GM10248 (cell line): ENCODE data around the gene LTBP1.

Source experiments
- CTCF ChIA-PET: fragments of 300-600 bp; sonication (Branson Sonifier 250); formaldehyde crosslinking; extraction: SDS; loops from one replicate; lab custom pipeline; 2021; ENCODE audit warnings: antibody characterized with exemption; lab: Yijun Ruan, JAX
- POLR2A ChIA-PET: fragments of 350-650 bp; sonication (Branson Sonifier 250); formaldehyde crosslinking; extraction: SDS; loops from one replicate; lab custom pipeline; 2020; ENCODE audit warnings: antibody characterized with exemption; lab: Yijun Ruan, JAX
- DNase-seq: peaks from one replicate; pipeline ENCODE4 v3.0.0; 2012; ENCODE audit errors: extremely low spot score
- CTCF ChIP-seq: IDR thresholded peaks from 2 replicates; pipeline ENCODE4 v1.5.1; 2012; ENCODE audit warnings: mild to moderate bottlenecking, low read depth; ENCODE audit errors: extremely low read depth, missing control alignments, control extremely low read depth

Gene LTBP1

GRCh38 chr2:32991091-32991845 lies 44.5 kb downstream of the LTBP1 start:
- no peak for DNase-seq
- POLR2A ChIA-PET = no interaction called here
- CTCF ChIA-PET = interaction anchor here (1.7 kb wide), 1 partner anchor 13 kb away, joined by 4 read pairs; no protein-coding TSS in a partner anchor
- TF ChIP-seq CTCF = no peak

DNA sequence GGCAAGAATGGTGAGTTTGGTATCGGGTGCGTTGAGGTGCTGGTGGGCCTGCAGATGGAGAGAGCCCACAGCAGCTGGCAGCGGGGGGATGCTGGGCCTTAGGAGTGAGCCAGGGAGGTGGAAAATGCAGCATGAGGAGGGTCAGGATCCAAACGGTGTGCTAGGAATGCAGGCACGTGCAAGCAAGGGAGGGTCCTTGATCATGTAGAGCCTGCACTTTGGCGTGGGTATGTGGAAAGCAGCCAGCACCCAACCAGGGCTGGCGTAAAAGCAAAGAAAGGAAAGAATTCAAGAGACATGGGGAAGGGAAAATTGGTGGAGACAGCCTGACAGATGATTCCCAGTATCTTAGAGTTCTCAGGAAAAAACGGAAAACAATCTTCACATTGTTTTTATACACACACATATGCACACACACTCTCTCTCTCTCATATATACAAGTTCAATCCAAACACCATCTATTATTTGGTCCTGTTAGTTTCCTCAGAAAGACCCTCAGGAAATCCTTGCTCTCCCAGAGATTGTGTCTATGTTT lies 46.3 kb downstream of the LTBP1 start:
- ChIA-PET CTCF (no interaction called here), POLR2A (no interaction called here)
- no peak for TF ChIP-seq CTCF
- DNase-seq = no peak

GRCh38 chr2:32997705-32998104 lies 51.0 kb downstream of the LTBP1 start:
- no peak for DNase-seq
- ChIA-PET CTCF (interaction anchor here (0.6 kb wide), 1 partner anchor 9 kb away, joined by 3 read pairs; no protein-coding TSS in a partner anchor), POLR2A (no interaction called here)
- no peak for TF ChIP-seq CTCF

DNA sequence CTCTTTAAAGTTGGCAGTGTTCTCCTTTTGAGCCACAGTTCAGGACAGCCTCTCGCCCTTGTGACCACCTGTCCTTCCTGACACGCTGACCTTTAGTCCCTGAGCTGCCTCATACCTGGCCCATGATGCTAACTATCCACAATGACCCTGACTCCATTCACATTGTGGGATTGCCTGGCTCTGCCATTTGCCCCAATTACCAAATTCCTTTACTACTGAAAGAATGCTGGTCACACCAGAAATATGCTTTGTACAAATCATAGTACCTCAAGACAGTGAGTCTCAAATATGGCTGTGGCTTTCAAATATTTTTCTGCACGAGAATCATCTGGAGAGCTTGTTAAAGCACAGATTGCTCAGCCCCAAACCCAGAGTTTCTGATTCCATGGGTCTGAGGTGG lies 54.2 kb downstream of the LTBP1 start:
- ChIA-PET POLR2A (no interaction called here), CTCF (interaction anchor here (1.7 kb wide), 1 partner anchor 371 kb away, joined by 4 read pairs; no protein-coding TSS in a partner anchor)
- TF ChIP-seq CTCF = no peak
- no peak for DNase-seq

- CTCF ChIA-PET = interaction anchor here (1.7 kb wide), 1 partner anchor 370 kb away, joined by 4 read pairs; no protein-coding TSS in a partner anchor
- POLR2A ChIA-PET = no interaction called here
- DNase-seq = no peak
- TF ChIP-seq CTCF = no peak
Measured at GRCh38 chr2:33001823-33002222, 55.1 kb downstream of the LTBP1 start.

- ChIA-PET POLR2A (no interaction called here), CTCF (no interaction called here)
- DNase-seq = no peak
Measured at GRCh38 chr2:33002863-33003262, 56.1 kb downstream of the LTBP1 start.

More at GRCh38 chr2:33002863-33003262, 56.1 kb downstream of the LTBP1 start:
- TF ChIP-seq CTCF = no peak
